GM12878 (cell line): ENCODE data around the gene CYP3A7. TPM values are rescaled to one million over a fixed set of nuclear protein-coding genes. Genes with fewer than 3 reads are reported as not detected.

ENCODE experiments used
- ATAC-seq: fragments of 200-7000 bp; cut with Tn5 transposase; 3 replicates; pipeline ENCODE4 v1.9.1; 2020; ENCODE audit warnings: mild to moderate bottlenecking, moderate library complexity
- BruUV-seq: library from RNA; stranded (reverse); fragments of 400-500 nt; replicated peaks from 2 replicates; lab custom pipeline; 2021; lab: Mats Ljungman, UMichigan
- CTCF ChIA-PET: fragments of 300-600 bp; sonication (Branson Sonifier 250); formaldehyde crosslinking; extraction: SDS; loops from one replicate; lab custom pipeline; 2021; ENCODE audit warnings: inconsistent platforms; lab: Yijun Ruan, JAX
- POLR2A ChIA-PET: fragments of 350-600 bp; formaldehyde crosslinking; extraction: SDS; loops from one replicate; lab custom pipeline; 2021; ENCODE audit warnings: inconsistent platforms; lab: Charles Lee
- RAD21 ChIA-PET: fragments of 300-600 bp; sonication (Branson Sonifier 250); formaldehyde crosslinking; loops from one replicate; lab custom pipeline; 2023; ENCODE audit warnings: antibody characterized with exemption; ENCODE audit not compliant: unreplicated experiment; lab: Charles Lee
- SMC1A ChIA-PET: fragments of 300-600 bp; sonication (Branson Sonifier 250); formaldehyde crosslinking; loops from one replicate; lab custom pipeline; 2023; ENCODE audit not compliant: unreplicated experiment, uncharacterized antibody; lab: Charles Lee
- DNase-seq: peaks from one replicate; pipeline ENCODE4 v3.0.0-alpha.2; 2011; ENCODE audit warnings: low read depth, low spot score
- FAIRE-seq: peaks from 3 replicates; lab custom pipeline; 2011; peaks lifted over from hg19 to GRCh38; lab: Jason Lieb, UNC
- H2AFZ ChIP-seq: 2 replicates; pipeline ENCODE4 v1.6.0; 2011; ENCODE audit warnings: low read depth, low read length, control low read depth; ENCODE audit not compliant: control insufficient read depth
- H3K27ac ChIP-seq: 2 replicates; pipeline ENCODE4 v1.5.1; 2011; ENCODE audit warnings: control low read depth; ENCODE audit not compliant: control insufficient read depth, insufficient read depth
- H3K27me3 ChIP-seq, 2 experiments: replicated peaks in 1 of 2; 2 replicates each; pipeline versions ENCODE4 v1.6.0 to v1.6.1; 2011; ENCODE audit warnings: low read length in 1 of 2; ENCODE audit not compliant: control insufficient read depth in 2 of 2, insufficient read depth in 2 of 2
- H3K36me3 ChIP-seq, 2 experiments: 2 replicates each; pipeline ENCODE4 v1.5.1; 2011; ENCODE audit warnings: low read length in 1 of 2; ENCODE audit not compliant: control insufficient read depth in 2 of 2, insufficient read depth in 2 of 2
- H3K4me1 ChIP-seq: 2 replicates; pipeline ENCODE4 v1.6.1; 2011; ENCODE audit warnings: mild to moderate bottlenecking, low read length, moderate library complexity, mixed read lengths; ENCODE audit not compliant: control insufficient read depth, insufficient read depth
- H3K4me2 ChIP-seq: 2 replicates; pipeline ENCODE4 v1.6.0; 2011; ENCODE audit warnings: control low read depth; ENCODE audit not compliant: control insufficient read depth, insufficient read depth
- H3K4me3 ChIP-seq: fragments of 200-600 bp; sonication (generic); 2 replicates; pipeline ENCODE4 v1.5.1; 2016
- H3K79me2 ChIP-seq: 2 replicates; pipeline ENCODE4 v1.6.0; 2011; ENCODE audit warnings: low read length; ENCODE audit not compliant: control insufficient read depth, insufficient read depth
- H3K9ac ChIP-seq: 2 replicates; pipeline ENCODE4 v1.8.0; 2011; ENCODE audit warnings: low read length, control low read depth, mixed read lengths; ENCODE audit not compliant: control insufficient read depth, insufficient read depth
- H3K9me3 ChIP-seq: replicated peaks from 3 replicates; pipeline ENCODE4 v1.5.1; 2011; ENCODE audit warnings: mild to moderate bottlenecking, low read length; ENCODE audit not compliant: control insufficient read depth, insufficient read depth
- H4K20me1 ChIP-seq: 2 replicates; pipeline ENCODE4 v1.6.0; 2011; ENCODE audit not compliant: control insufficient read depth, insufficient read depth
- CHD4 ChIP-seq: fragments of 200-600 bp; sonication (generic); IDR thresholded peaks from 2 replicates; pipeline ENCODE4 v1.6.1; 2016; ENCODE audit warnings: mild to moderate bottlenecking
- FOXM1 ChIP-seq: IDR thresholded peaks from 2 replicates; pipeline ENCODE4 v1.6.1; 2012; ENCODE audit warnings: low read depth, mild to moderate bottlenecking, inconsistent platforms, low read length, moderate library complexity
- MEF2A ChIP-seq: IDR thresholded peaks from 2 replicates; pipeline ENCODE4 v1.6.1; 2011; ENCODE audit warnings: low read depth, mild to moderate bottlenecking, low read length, moderate library complexity; ENCODE audit not compliant: insufficient read depth
- NRF1 ChIP-seq: conservative IDR thresholded peaks from 2 replicates; pipeline ENCODE4 v1.6.1; 2011; ENCODE audit warnings: mild to moderate bottlenecking, low read depth, low read length, improper control_type of control experiment
- SMAD5 ChIP-seq: IDR thresholded peaks from 2 replicates; pipeline ENCODE4 v1.6.1; 2016; ENCODE audit warnings: antibody characterized with exemption, low read depth
- SMARCA5 ChIP-seq: fragments of 450-650 bp; IDR thresholded peaks from 2 replicates; pipeline ENCODE4 v1.6.1; 2017; ENCODE audit warnings: mild to moderate bottlenecking
- TBL1XR1 ChIP-seq: IDR thresholded peaks from 2 replicates; pipeline ENCODE4 v1.6.1; 2012; ENCODE audit warnings: low read depth, low read length, improper control_type of control experiment
- ZBED1 ChIP-seq: IDR thresholded peaks from 2 replicates; pipeline ENCODE4 v1.6.1; 2016; ENCODE audit warnings: borderline replicate concordance
- ZNF274 ChIP-seq: IDR thresholded peaks from one replicate; pipeline ENCODE4 v1.8.0; 2011; ENCODE audit not compliant: insufficient read length, insufficient read depth
- WGBS: methylation state at CpG from one replicate; pipeline ENCODE4 v1.1.6; 2016; ENCODE audit warnings: low lambda C conversion rate; ENCODE audit not compliant: insufficient replicate concordance, insufficient coverage; ENCODE audit errors: missing lambda C conversion rate; 5-methylcytosine and 5-hydroxymethylcytosine counted together
- in situ Hi-C: fragments of 300-500 bp; cut with MboI; formaldehyde crosslinking; loops from 9 replicates; pipeline ENCODE4 v1.14.3; 2018; ENCODE audit warnings: mixed read lengths
- intact Hi-C: fragments of 100-400 bp; cut with micrococcal nuclease; formaldehyde crosslinking; loops from one replicate; pipeline ENCODE4 v1.14.2; 2022; ENCODE audit not compliant: unreplicated experiment
- polyA plus RNA-seq, 11 experiments: library from polyadenylated mRNA; depleted of rRNA in 4 of 11; unstranded in 6 of 11; stranded (reverse) in 5 of 11; fragments of >200 nt; fragmentation: Nextera tagmentation in 4 of 11; fragmentation: Illumina TruSeq in 1 of 11; extraction: Ambion mirVana in 4 of 11; extraction: Trizol in 1 of 11; gene quantifications; 1 replicate in 1 of 11; 2 replicates in 10 of 11; pipeline versions ENCODE4 v1.2.1 to v1.2.3, GENCODE V29; 2011 to 2016; ENCODE audit warnings: inconsistent platforms in 2 of 11, missing spikeins in 2 of 11, low read depth in 1 of 11
- total RNA-seq, 4 experiments: library from RNA; depleted of rRNA in 3 of 4; stranded (reverse); fragments of >200 nt in 3 of 4; fragmentation: Illumina TruSeq in 1 of 4; extraction: Trizol in 1 of 4; gene quantifications; 2 replicates each; pipeline versions ENCODE4 v1.2.1 to v1.2.3, GENCODE V29; 2013 to 2021
- TF ChIP-seq, protein P1 (sequence below): IDR thresholded peaks from 2 replicates; pipeline ENCODE4 v1.6.1; 2011; ENCODE audit warnings: low read depth, mild to moderate bottlenecking, low read length, moderate library complexity, borderline replicate concordance; ENCODE audit errors: extremely low read depth
- TF ChIP-seq, protein P2 (sequence below): IDR thresholded peaks from 2 replicates; pipeline ENCODE4 v1.6.1; 2012; ENCODE audit warnings: low read length, inconsistent platforms
- TF ChIP-seq, protein P3 (sequence below): IDR thresholded peaks from 2 replicates; pipeline ENCODE4 v1.6.1; 2012; ENCODE audit warnings: improper control_type of control experiment, low read depth, low read length; ENCODE audit not compliant: insufficient replicate concordance

Gene CYP3A7
- total and polyA plus RNA-seq, 10 of the 15 experiments (the other 5 are each of a cell fraction or from before 2014, with no cell fraction given), result 0.05 to 0.11 (median 0.06) TPM; not detected in 7

DNA sequence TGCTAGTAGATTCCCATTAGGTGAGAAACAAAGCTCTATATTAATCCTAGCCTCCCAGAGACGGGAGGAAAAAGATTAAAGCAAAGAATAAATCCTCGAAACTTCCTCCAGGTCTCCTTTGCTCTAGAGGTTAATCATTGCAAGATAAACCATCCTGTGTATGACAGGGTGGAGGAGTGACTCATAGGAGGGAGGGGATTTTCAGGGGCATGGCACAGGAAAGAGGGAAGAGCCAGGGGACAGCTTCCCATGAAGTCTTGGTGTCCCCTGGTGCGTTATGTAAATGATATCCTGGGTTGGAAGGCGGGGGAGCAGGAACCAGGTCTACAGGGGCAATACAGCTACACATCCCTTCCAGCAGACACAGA is 56.0 kb downstream of the CYP3A7 start:
- BruUV-seq, result no TSS peak
- H3K4me2 ChIP-seq, result no peak overlapping the region
- WGBS, result 45% methylated on average over 4 of the region's 4 CpGs
- TF ChIP-seq TBL1XR1 (no peak), ZBED1 (no peak)
- TF ChIP-seq, protein P1, sequence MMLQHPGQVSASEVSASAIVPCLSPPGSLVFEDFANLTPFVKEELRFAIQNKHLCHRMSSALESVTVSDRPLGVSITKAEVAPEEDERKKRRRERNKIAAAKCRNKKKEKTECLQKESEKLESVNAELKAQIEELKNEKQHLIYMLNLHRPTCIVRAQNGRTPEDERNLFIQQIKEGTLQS, result no peak
- TF ChIP-seq, all 136 proteins: peak for 0
- intact Hi-C loops, result no loop called here
- H3K4me1 ChIP-seq, result no peaks in the 10 kb centered on the region
- SMC1A ChIA-PET, result no interaction called here
- DNase-seq (no peak), ATAC-seq (no peak), FAIRE-seq (no peak)
- no peak overlapping the region for H3K9ac ChIP-seq
- POLR2A ChIA-PET, result no interaction called here
- no peak overlapping the region for H2AFZ ChIP-seq
- H3K4me3 ChIP-seq, result no peak overlapping the region
- in situ Hi-C loops, result no loop called here
- CTCF ChIA-PET, result no interaction called here
- no peaks in the 10 kb centered on the region for H4K20me1 ChIP-seq
- RAD21 ChIA-PET, result no interaction called here
- H3K27ac ChIP-seq, result no peak overlapping the region
- H3K27me3 ChIP-seq, result no peaks in the 10 kb centered on the region
- no peaks in the 10 kb centered on the region for H3K36me3 ChIP-seq
- H3K79me2 ChIP-seq, result no peaks in the 10 kb centered on the region
- no peaks in the 10 kb centered on the region; the same call in 2 of the 3 replicates for H3K9me3 ChIP-seq

DNA sequence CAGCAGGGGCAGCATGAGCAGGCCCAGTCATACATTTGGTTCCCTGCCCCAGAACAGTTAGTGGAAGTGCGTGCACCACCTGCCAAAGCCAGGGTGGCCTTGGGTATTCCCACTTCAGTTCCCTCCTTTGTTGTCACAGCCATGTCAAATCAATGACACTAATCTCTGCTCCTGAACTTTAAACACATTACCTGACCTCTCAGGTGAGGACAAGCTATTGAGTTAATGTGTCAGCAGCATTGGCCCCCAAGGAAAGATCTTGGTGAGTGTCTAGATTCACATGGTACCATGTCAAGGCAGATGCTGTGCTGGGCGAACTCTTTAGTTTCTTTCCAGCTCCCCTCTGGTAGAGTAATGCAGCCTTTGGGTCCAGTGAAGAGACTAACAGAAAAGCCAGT is 57.3 kb downstream of the CYP3A7 start:
- no peak overlapping the region for H3K27ac ChIP-seq
- H2AFZ ChIP-seq, result no peak overlapping the region
- ChIA-PET POLR2A (interaction anchor here (0.6 kb wide), 1 partner anchor 503 kb away, joined by 5 read pairs; no protein-coding TSS in a partner anchor), SMC1A (no interaction called here), RAD21 (no interaction called here), CTCF (no interaction called here)
- no peaks in the 10 kb centered on the region for H3K36me3 ChIP-seq
- ATAC-seq (no peak), FAIRE-seq (no peak), DNase-seq (no peak)
- H3K27me3 ChIP-seq, result no peaks in the 10 kb centered on the region
- H3K4me2 ChIP-seq, result no peak overlapping the region
- no peaks in the 10 kb centered on the region; the same call in 2 of the 3 replicates for H3K9me3 ChIP-seq
- no peaks in the 10 kb centered on the region for H3K4me1 ChIP-seq
- no peaks in the 10 kb centered on the region for H3K79me2 ChIP-seq
- no peak overlapping the region for H3K4me3 ChIP-seq
- in situ Hi-C loops (no loop called here), intact Hi-C loops (no loop called here)
- no TSS peak for BruUV-seq
- 37% methylated on average over 2 of the region's 2 CpGs for WGBS
- H3K9ac ChIP-seq, result no peak overlapping the region
- H4K20me1 ChIP-seq, result no peaks in the 10 kb centered on the region
- TF ChIP-seq NRF1 (no peak), SMARCA5 (no peak), ZNF274 (no peak), FOXM1 (no peak), SMAD5 (no peak), MEF2A (no peak), TBL1XR1 (no peak), CHD4 (no peak)
- TF ChIP-seq, protein P2, sequence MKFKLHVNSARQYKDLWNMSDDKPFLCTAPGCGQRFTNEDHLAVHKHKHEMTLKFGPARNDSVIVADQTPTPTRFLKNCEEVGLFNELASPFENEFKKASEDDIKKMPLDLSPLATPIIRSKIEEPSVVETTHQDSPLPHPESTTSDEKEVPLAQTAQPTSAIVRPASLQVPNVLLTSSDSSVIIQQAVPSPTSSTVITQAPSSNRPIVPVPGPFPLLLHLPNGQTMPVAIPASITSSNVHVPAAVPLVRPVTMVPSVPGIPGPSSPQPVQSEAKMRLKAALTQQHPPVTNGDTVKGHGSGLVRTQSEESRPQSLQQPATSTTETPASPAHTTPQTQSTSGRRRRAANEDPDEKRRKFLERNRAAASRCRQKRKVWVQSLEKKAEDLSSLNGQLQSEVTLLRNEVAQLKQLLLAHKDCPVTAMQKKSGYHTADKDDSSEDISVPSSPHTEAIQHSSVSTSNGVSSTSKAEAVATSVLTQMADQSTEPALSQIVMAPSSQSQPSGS, result no peak
- TF ChIP-seq, protein P3, sequence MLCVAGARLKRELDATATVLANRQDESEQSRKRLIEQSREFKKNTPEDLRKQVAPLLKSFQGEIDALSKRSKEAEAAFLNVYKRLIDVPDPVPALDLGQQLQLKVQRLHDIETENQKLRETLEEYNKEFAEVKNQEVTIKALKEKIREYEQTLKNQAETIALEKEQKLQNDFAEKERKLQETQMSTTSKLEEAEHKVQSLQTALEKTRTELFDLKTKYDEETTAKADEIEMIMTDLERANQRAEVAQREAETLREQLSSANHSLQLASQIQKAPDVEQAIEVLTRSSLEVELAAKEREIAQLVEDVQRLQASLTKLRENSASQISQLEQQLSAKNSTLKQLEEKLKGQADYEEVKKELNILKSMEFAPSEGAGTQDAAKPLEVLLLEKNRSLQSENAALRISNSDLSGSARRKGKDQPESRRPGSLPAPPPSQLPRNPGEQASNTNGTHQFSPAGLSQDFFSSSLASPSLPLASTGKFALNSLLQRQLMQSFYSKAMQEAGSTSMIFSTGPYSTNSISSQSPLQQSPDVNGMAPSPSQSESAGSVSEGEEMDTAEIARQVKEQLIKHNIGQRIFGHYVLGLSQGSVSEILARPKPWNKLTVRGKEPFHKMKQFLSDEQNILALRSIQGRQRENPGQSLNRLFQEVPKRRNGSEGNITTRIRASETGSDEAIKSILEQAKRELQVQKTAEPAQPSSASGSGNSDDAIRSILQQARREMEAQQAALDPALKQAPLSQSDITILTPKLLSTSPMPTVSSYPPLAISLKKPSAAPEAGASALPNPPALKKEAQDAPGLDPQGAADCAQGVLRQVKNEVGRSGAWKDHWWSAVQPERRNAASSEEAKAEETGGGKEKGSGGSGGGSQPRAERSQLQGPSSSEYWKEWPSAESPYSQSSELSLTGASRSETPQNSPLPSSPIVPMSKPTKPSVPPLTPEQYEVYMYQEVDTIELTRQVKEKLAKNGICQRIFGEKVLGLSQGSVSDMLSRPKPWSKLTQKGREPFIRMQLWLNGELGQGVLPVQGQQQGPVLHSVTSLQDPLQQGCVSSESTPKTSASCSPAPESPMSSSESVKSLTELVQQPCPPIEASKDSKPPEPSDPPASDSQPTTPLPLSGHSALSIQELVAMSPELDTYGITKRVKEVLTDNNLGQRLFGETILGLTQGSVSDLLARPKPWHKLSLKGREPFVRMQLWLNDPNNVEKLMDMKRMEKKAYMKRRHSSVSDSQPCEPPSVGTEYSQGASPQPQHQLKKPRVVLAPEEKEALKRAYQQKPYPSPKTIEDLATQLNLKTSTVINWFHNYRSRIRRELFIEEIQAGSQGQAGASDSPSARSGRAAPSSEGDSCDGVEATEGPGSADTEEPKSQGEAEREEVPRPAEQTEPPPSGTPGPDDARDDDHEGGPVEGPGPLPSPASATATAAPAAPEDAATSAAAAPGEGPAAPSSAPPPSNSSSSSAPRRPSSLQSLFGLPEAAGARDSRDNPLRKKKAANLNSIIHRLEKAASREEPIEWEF, result no peak
